Erythroblast (primary cell): ENCODE results near the gene COBL.

Experiments used
- GATA1 ChIP-seq: IDR thresholded peaks from 2 replicates; pipeline ENCODE4 v1.6.1; 2011; ENCODE audit warnings: low read depth, mild to moderate bottlenecking, control low read depth, low read length, moderate library complexity
- POLR2A ChIP-seq: IDR thresholded peaks from 2 replicates; pipeline ENCODE4 v1.6.1; 2011; ENCODE audit warnings: mild to moderate bottlenecking, low read length

- TF ChIP-seq POLR2A (no peak), GATA1 (no peak)
These were observed 189.6 kb downstream of the COBL start for GRCh38 chr7:51126813-51127617.
